ENCODE measurements around the gene SLAMF8.

The SLAMF8 gene

DNA sequence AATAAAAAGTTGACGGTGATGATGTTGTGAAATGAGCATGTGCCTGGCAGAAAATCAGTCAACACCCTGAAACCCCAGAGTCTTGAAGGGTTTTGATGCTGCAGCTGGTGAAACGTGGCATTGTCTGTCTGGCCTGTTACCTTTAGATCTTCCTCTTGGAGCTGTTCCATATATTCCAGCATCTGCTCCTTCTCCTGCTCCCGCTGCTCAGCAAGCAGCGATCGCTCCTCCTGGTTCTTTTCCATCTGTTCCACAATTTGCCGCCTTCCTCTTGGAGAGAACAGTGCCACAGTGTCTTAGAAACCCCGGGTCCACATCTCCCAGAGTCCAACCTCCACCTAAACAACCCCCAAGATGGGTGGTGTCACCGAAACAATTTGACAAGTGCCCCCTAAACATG, 57.6 kb downstream of the SLAMF8 start:
- Histone ChIP-seq H3K27ac (ENCODE audit: low read depth, low read length) (no peak overlapping the region), H3K4me1 (ENCODE audit: control insufficient read depth, insufficient read depth, low read length, unreplicated experiment) (peaks cover 44% of the 10 kb centered on the region), H3K27me3 (ENCODE audit: insufficient read depth, low read length) (no peaks in the 10 kb centered on the region), H3K79me2 (ENCODE audit: control insufficient read depth, insufficient read depth, low read length, unreplicated experiment) (no peaks in the 10 kb centered on the region), H3K36me3 (ENCODE audit: insufficient read depth, low read length) (no peaks in the 10 kb centered on the region), H2AFZ (ENCODE audit: low read length, unreplicated experiment) (no peak overlapping the region), H3K4me3 (ENCODE audit: low read depth, low read length) (no peak overlapping the region)

Measured in ACC112 (cell line).